Keratinocyte (primary cell): Measurements from ENCODE around the gene ARHGAP1.

Source experiments
- CTCF ChIP-seq, 3 experiments: IDR thresholded peaks in 1 of 3; conservative IDR thresholded peaks in 1 of 3; optimal IDR thresholded peaks in 1 of 3; 2 replicates in 2 of 3; 3 replicates in 1 of 3; pipeline versions ENCODE3 to v1.5.1; 2011; ENCODE audit warnings: low read length in 3 of 3, mild to moderate bottlenecking in 3 of 3, moderate library complexity in 2 of 3, control low read depth in 1 of 3, inconsistent platforms in 1 of 3; ENCODE audit not compliant: insufficient read depth in 2 of 3; ENCODE audit errors: extremely low read depth in 1 of 3
- EZH2 ChIP-seq: IDR thresholded peaks from one replicate; pipeline ENCODE4 v1.6.1; 2012; ENCODE audit warnings: inconsistent platforms, mild to moderate bottlenecking, low read length, moderate library complexity

- TF ChIP-seq CTCF (optimal IDR thresholded peaks at IDR 0.05 in 1 of 3, IDR thresholded peaks at IDR 0.05 in 1 of 3, conservative IDR thresholded peaks at IDR 0.05 in 1 of 3; ENCODE audit: extremely low read depth in 1 of 3, insufficient read depth in 2 of 3, low read length in 3 of 3) = no peak
- no peak for TF ChIP-seq EZH2
These were observed 3.1 kb downstream of the ARHGAP1 start for GRCh38 chr11:46697303-46697702.
